K562 (cell line): ENCODE data around the gene RNF26.

Experiments used
- CBX8 ChIP-seq: fragments of 200-600 bp; sonication (generic); IDR thresholded peaks from 2 replicates; pipeline ENCODE4 v1.6.1; 2012; ENCODE audit warnings: borderline replicate concordance, mixed run types, low read depth, mild to moderate bottlenecking, moderate library complexity, mixed read lengths, low read length, control low read depth, inconsistent platforms; ENCODE audit not compliant: poor library complexity, severe bottlenecking; ENCODE audit errors: extremely low read depth
- CHD2 ChIP-seq: IDR thresholded peaks from 2 replicates; pipeline ENCODE4 v1.6.1; 2011; ENCODE audit warnings: low read depth, low read length
- ELK1 ChIP-seq: sonication (generic); formaldehyde crosslinking; IDR thresholded peaks from 2 replicates; pipeline ENCODE4 v1.8.1; 2022; ENCODE audit warnings: missing genetic modification reagents
- FOSL1 ChIP-seq: fragments of 200-800 bp; sonication (Bioruptor generic); conservative IDR thresholded peaks from 2 replicates; pipeline ENCODE4 v1.6.1; 2016; ENCODE audit warnings: missing genetic modification characterization, missing compliant biosample characterization
- HNRNPLL ChIP-seq: fragments of 200-400 bp; formaldehyde crosslinking; IDR thresholded peaks from 2 replicates; pipeline ENCODE4 v1.6.1; 2017; ENCODE audit warnings: low read length, low read depth, mild to moderate bottlenecking; ENCODE audit not compliant: poor library complexity, severe bottlenecking
- TF ChIP-seq, protein P1 (sequence below): fragments of 250-450 bp; sonication (Bioruptor Pico); IDR thresholded peaks from 2 replicates; pipeline ENCODE4 v1.4.0; 2020; ENCODE audit warnings: mild to moderate bottlenecking, moderate library complexity
- TF ChIP-seq, protein P2 (sequence below): sonication (generic); formaldehyde crosslinking; IDR thresholded peaks from 2 replicates; pipeline ENCODE4 v1.8.1; 2023; ENCODE audit warnings: mild to moderate bottlenecking, missing genetic modification reagents, moderate library complexity

DNA sequence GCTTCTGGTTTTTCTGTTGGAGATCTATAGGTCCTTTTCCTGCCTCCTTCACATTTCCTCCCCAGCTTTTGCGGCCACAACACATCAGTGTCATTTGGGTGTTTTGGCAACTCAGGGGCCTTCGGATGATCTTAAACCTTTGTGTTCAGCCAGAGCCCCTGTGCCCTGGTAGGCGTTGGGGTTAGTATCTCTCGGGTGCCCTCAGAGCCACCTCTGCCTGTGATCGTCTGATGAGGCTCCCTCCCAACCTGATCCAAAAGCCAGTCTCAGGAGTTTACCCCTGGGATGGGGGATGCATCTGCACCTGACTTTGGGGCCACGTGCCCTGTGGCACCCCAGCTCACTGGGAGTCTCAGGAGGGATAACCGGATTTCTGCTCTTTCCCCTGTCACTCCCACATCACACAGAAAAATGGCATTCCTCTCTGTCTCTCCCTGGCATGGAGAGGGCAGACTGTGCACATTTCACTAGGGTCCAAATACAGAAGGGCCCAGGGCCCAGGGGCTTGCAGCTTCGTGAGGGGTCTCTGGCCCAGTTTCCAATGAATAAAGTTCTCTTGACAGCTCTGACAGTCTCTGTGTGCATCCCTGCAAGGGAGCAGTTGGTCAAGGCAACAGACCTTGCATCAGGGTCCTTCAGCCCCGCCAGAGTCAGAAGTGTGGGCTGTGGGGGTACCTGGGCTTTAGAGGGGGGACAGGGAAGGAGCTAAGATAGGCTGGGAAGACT is 2.6 kb downstream of the RNF26 start:
- TF ChIP-seq HNRNPLL: no peak
- TF ChIP-seq ELK1 (CRISPR knock-in tag): no peak
- TF ChIP-seq, protein P1, sequence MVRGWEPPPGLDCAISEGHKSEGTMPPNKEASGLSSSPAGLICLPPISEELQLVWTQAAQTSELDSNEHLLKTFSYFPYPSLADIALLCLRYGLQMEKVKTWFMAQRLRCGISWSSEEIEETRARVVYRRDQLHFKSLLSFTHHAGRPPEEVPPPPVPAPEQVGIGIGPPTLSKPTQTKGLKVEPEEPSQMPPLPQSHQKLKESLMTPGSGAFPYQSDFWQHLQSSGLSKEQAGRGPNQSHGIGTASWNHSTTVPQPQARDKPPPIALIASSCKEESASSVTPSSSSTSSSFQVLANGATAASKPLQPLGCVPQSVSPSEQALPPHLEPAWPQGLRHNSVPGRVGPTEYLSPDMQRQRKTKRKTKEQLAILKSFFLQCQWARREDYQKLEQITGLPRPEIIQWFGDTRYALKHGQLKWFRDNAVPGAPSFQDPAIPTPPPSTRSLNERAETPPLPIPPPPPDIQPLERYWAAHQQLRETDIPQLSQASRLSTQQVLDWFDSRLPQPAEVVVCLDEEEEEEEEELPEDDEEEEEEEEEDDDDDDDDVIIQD (CRISPR knock-in tag): no peak
- TF ChIP-seq CBX8: no peak
- no peak for TF ChIP-seq CHD2
- TF ChIP-seq FOSL1 (tag): no peak
- TF ChIP-seq, protein P2, sequence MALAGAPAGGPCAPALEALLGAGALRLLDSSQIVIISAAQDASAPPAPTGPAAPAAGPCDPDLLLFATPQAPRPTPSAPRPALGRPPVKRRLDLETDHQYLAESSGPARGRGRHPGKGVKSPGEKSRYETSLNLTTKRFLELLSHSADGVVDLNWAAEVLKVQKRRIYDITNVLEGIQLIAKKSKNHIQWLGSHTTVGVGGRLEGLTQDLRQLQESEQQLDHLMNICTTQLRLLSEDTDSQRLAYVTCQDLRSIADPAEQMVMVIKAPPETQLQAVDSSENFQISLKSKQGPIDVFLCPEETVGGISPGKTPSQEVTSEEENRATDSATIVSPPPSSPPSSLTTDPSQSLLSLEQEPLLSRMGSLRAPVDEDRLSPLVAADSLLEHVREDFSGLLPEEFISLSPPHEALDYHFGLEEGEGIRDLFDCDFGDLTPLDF (CRISPR knock-in tag): no peak
